D721Med (cell line): ENCODE measurements around the gene PMPCA.

Experiments
- DNase-seq: peaks from one replicate; pipeline ENCODE4 v3.0.0; 2011; ENCODE audit warnings: low spot score; ENCODE audit not compliant: insufficient read length
- FAIRE-seq: peaks from 2 replicates; lab custom pipeline; 2011; peaks lifted over from hg19 to GRCh38; lab: Jason Lieb, UNC
- CTCF ChIP-seq: IDR thresholded peaks from 2 replicates; pipeline ENCODE4 v1.5.1; 2012; ENCODE audit warnings: mild to moderate bottlenecking, control low read depth; ENCODE audit not compliant: insufficient read depth; ENCODE audit errors: missing control alignments

PMPCA gene

GRCh38 chr9:136442265-136442664 lies 31.8 kb downstream of the PMPCA start:
- FAIRE-seq (no peak), DNase-seq (no peak)
- TF ChIP-seq CTCF: no peak

- DNase-seq: no peak
- no peak for FAIRE-seq
- TF ChIP-seq CTCF: no peak
Measured at GRCh38 chr9:136443087-136443486, 32.6 kb downstream of the PMPCA start.

GRCh38 chr9:136443687-136444086 lies 33.2 kb downstream of the PMPCA start:
- TF ChIP-seq CTCF: no peak
- no peak for DNase-seq
- no peak for FAIRE-seq

- no peak for FAIRE-seq
Measured at GRCh38 chr9:136444102-136444501, 33.6 kb downstream of the PMPCA start.

GRCh38 chr9:136445799-136446198 lies 35.3 kb downstream of the PMPCA start:
- no peak for TF ChIP-seq CTCF
- FAIRE-seq (no peak), DNase-seq (no peak)

More at GRCh38 chr9:136444102-136444501, 33.6 kb downstream of the PMPCA start:
- no peak for TF ChIP-seq CTCF
- no peak for DNase-seq

GRCh38 chr9:136447173-136447778 lies 36.8 kb downstream of the PMPCA start:
- no peak for DNase-seq
- TF ChIP-seq CTCF: no peak
- no peak for FAIRE-seq

- no peak for TF ChIP-seq CTCF
- FAIRE-seq: no peak
Measured at GRCh38 chr9:136448655-136449054, 38.2 kb downstream of the PMPCA start.

More at GRCh38 chr9:136448655-136449054, 38.2 kb downstream of the PMPCA start:
- no peak for DNase-seq
